K562 (cell line): ENCODE data around the gene DBX1. TPM values are rescaled to one million over a fixed set of nuclear protein-coding genes. Genes with fewer than 3 reads are reported as not detected.

Experiments used
- ATAC-seq: fragments of 200-7000 bp; cut with Tn5 transposase; 3 replicates; pipeline ENCODE4 v1.9.1; 2020; ENCODE audit warnings: moderate library complexity
- BruUV-seq: library from RNA; stranded (reverse); fragments of 400-500 nt; replicated peaks from 2 replicates; lab custom pipeline; 2021; lab: Mats Ljungman, UMichigan
- CTCF ChIA-PET: fragments of 300-600 bp; formaldehyde crosslinking; extraction: SDS; loops from one replicate; lab custom pipeline; 2021; ENCODE audit warnings: low intra/inter-chr PET ratio; lab: Yijun Ruan, JAX
- POLR2A ChIA-PET: fragments of 300-600, 350-650 bp; sonication (Branson Sonifier 250); formaldehyde crosslinking; extraction: SDS; loops from one replicate; lab custom pipeline; 2021; ENCODE audit warnings: antibody characterized with exemption, inconsistent platforms; lab: Yijun Ruan, JAX
- DNase-seq, 4 experiments: peaks; one replicate each; pipeline versions ENCODE4 v3.0.0 to v3.0.0-alpha.2; 2011 to 2018; ENCODE audit warnings: low spot score in 3 of 4, mixed read lengths in 3 of 4; ENCODE audit errors: extremely low read depth in 1 of 4
- FAIRE-seq: peaks from 2 replicates; lab custom pipeline; 2011; peaks lifted over from hg19 to GRCh38; lab: Jason Lieb, UNC
- H2AFZ ChIP-seq: 2 replicates; pipeline ENCODE4 v1.6.0; 2011; ENCODE audit warnings: low read depth, low read length, control low read depth, inconsistent platforms
- H3K27ac ChIP-seq: fragments of 200-600 bp; 3 replicates; pipeline ENCODE4 v1.8.0; 2011; ENCODE audit warnings: low read depth, mild to moderate bottlenecking, control low read depth, inconsistent platforms, low read length, moderate library complexity, mixed read lengths; ENCODE audit errors: extremely low read depth
- H3K27me3 ChIP-seq, 2 experiments: fragments of 300-600 bp in 1 of 2; 2 replicates in 1 of 2; 3 replicates in 1 of 2; pipeline versions ENCODE4 v1.6.0 to v1.8.0; 2011; ENCODE audit warnings: inconsistent platforms in 2 of 2, low read length in 2 of 2, mild to moderate bottlenecking in 1 of 2, mixed read lengths in 1 of 2, moderate library complexity in 1 of 2; ENCODE audit not compliant: control insufficient read depth in 2 of 2, insufficient read depth in 2 of 2
- H3K36me3 ChIP-seq: fragments of 300-600 bp; 3 replicates; pipeline ENCODE4 v1.8.0; 2011; ENCODE audit warnings: mild to moderate bottlenecking, low read length, inconsistent platforms; ENCODE audit not compliant: control insufficient read depth, insufficient read depth
- H3K4me1 ChIP-seq, 2 experiments: fragments of 200-600 bp in 1 of 2; replicated peaks in 1 of 2; 2 replicates in 1 of 2; 3 replicates in 1 of 2; pipeline versions ENCODE4 v1.5.1 to v1.8.0; 2011; ENCODE audit warnings: inconsistent platforms in 2 of 2, low read length in 2 of 2, mild to moderate bottlenecking in 1 of 2, mixed read lengths in 1 of 2, moderate library complexity in 1 of 2; ENCODE audit not compliant: control insufficient read depth in 2 of 2, insufficient read depth in 2 of 2
- H3K4me2 ChIP-seq: 2 replicates; pipeline ENCODE4 v1.6.1; 2011; ENCODE audit warnings: low read length, control low read depth, inconsistent platforms, mixed read lengths; ENCODE audit not compliant: insufficient read depth
- H3K4me3 ChIP-seq: fragments of 200-600 bp; sonication (generic), shearing (Covaris generic); 2 replicates; pipeline ENCODE4 v1.5.1; 2016; ENCODE audit warnings: control low read depth, inconsistent platforms
- H3K79me2 ChIP-seq: fragments of 200-600 bp; 3 replicates; pipeline ENCODE4 v1.8.0; 2011; ENCODE audit warnings: low read length, inconsistent platforms; ENCODE audit not compliant: control insufficient read depth, insufficient read depth
- H3K9ac ChIP-seq, 2 experiments: 2 replicates each; pipeline versions ENCODE4 v1.6.0 to v1.6.1; 2011; ENCODE audit warnings: low read depth in 2 of 2, low read length in 2 of 2, control low read depth in 1 of 2, inconsistent platforms in 1 of 2, mild to moderate bottlenecking in 1 of 2, mixed read lengths in 1 of 2; ENCODE audit not compliant: insufficient read depth in 1 of 2
- H3K9me1 ChIP-seq: one replicate; pipeline ENCODE4 v1.6.0; 2011; ENCODE audit warnings: inconsistent platforms, mild to moderate bottlenecking, low read length, moderate library complexity; ENCODE audit not compliant: control insufficient read depth, insufficient read depth
- H3K9me3 ChIP-seq: replicated peaks from 2 replicates; pipeline ENCODE4 v1.5.1; 2011; ENCODE audit warnings: low read depth, low read length, inconsistent platforms; ENCODE audit not compliant: control insufficient read depth, insufficient read depth
- H4K20me1 ChIP-seq: replicated peaks from 2 replicates; pipeline ENCODE4 v1.6.1; 2011; ENCODE audit warnings: low read length, inconsistent platforms, mixed read lengths; ENCODE audit not compliant: control insufficient read depth, insufficient read depth
- ARID2 ChIP-seq: fragments of 450-650 bp; IDR thresholded peaks from 2 replicates; pipeline ENCODE4 v1.6.1; 2017; ENCODE audit warnings: antibody characterized with exemption, mild to moderate bottlenecking
- BHLHE40 ChIP-seq: IDR thresholded peaks from 2 replicates; pipeline ENCODE4 v1.6.1; 2011; ENCODE audit warnings: low read length, improper control_type of control experiment
- CC2D1A ChIP-seq: fragments of 450-650 bp; IDR thresholded peaks from 2 replicates; pipeline ENCODE4 v1.6.1; 2017; ENCODE audit warnings: mild to moderate bottlenecking
- CREM ChIP-seq: IDR thresholded peaks from 2 replicates; pipeline ENCODE4 v1.6.1; 2014; ENCODE audit warnings: antibody characterized with exemption, low read depth
- JUND ChIP-seq, 2 experiments: IDR thresholded peaks; 2 replicates in 1 of 2; 3 replicates in 1 of 2; pipeline ENCODE4 v1.6.1; 2011; ENCODE audit warnings: borderline replicate concordance in 2 of 2, low read depth in 2 of 2, low read length in 2 of 2, improper control_type of control experiment in 1 of 2, missing biosample characterization in 1 of 2, missing genetic modification characterization in 1 of 2, missing genetic modification reagents in 1 of 2
- KDM1A ChIP-seq, 2 experiments: fragments of 450-650 bp; IDR thresholded peaks; 2 replicates each; pipeline ENCODE4 v1.6.1; 2016; ENCODE audit warnings: mild to moderate bottlenecking in 2 of 2
- KLF13 ChIP-seq: fragments of 450-650 bp; IDR thresholded peaks from 2 replicates; pipeline ENCODE4 v1.6.1; 2016; ENCODE audit warnings: missing genetic modification characterization, low read depth, mild to moderate bottlenecking, missing compliant biosample characterization, moderate library complexity, borderline replicate concordance
- MAZ ChIP-seq, 2 experiments: fragments of 450-650 bp in 1 of 2; sonication (generic) in 1 of 2; formaldehyde crosslinking; IDR thresholded peaks in 1 of 2; conservative IDR thresholded peaks in 1 of 2; 2 replicates each; pipeline versions ENCODE4 v1.4.0 to v1.5.0; 2020; ENCODE audit warnings: mild to moderate bottlenecking in 1 of 2, missing genetic modification reagents in 1 of 2
- MYNN ChIP-seq, 2 experiments: sonication (generic); formaldehyde crosslinking in 1 of 2; IDR thresholded peaks; 2 replicates each; pipeline versions ENCODE4 v1.5.0 to v1.6.1; 2016 to 2020; ENCODE audit warnings: antibody characterized with exemption in 1 of 2, missing genetic modification reagents in 1 of 2
- NFXL1 ChIP-seq: fragments of 450-650 bp; formaldehyde crosslinking; IDR thresholded peaks from 2 replicates; pipeline ENCODE4 v1.4.0; 2021; ENCODE audit warnings: mild to moderate bottlenecking
- NONO ChIP-seq, 2 experiments: fragments of 200-400 bp in 1 of 2; fragments of 450-650 bp in 1 of 2; formaldehyde crosslinking in 1 of 2; IDR thresholded peaks; 2 replicates each; pipeline ENCODE4 v1.6.1; 2017; ENCODE audit warnings: low read depth in 2 of 2, mild to moderate bottlenecking in 2 of 2, moderate library complexity in 2 of 2, low read length in 1 of 2
- OTX1 ChIP-seq: fragments of 450-650 bp; formaldehyde crosslinking; IDR thresholded peaks from 2 replicates; pipeline ENCODE4 v1.4.0; 2022; ENCODE audit warnings: mild to moderate bottlenecking
- RAD21 ChIP-seq, 2 experiments: fragments of 250-450 bp in 1 of 2; fragments of 450-650 bp in 1 of 2; sonication (Bioruptor Pico) in 1 of 2; formaldehyde crosslinking in 1 of 2; IDR thresholded peaks in 1 of 2; conservative IDR thresholded peaks in 1 of 2; 2 replicates each; pipeline versions ENCODE4 v1.4.0 to v1.8.0; 2020 to 2022; ENCODE audit warnings: mild to moderate bottlenecking in 2 of 2, moderate library complexity in 1 of 2
- SMC3 ChIP-seq: conservative IDR thresholded peaks from 2 replicates; pipeline ENCODE4 v1.6.1; 2011; ENCODE audit warnings: low read depth, low read length, improper control_type of control experiment; ENCODE audit not compliant: insufficient read depth
- SOX6 ChIP-seq: fragments of 450-650 bp; IDR thresholded peaks from 2 replicates; pipeline ENCODE4 v1.6.1; 2014; ENCODE audit warnings: mild to moderate bottlenecking
- SP1 ChIP-seq: sonication (generic); formaldehyde crosslinking; IDR thresholded peaks from 2 replicates; pipeline ENCODE4 v1.8.1; 2022; ENCODE audit warnings: mild to moderate bottlenecking, missing genetic modification reagents
- ZEB2 ChIP-seq: fragments of 450-650 bp; IDR thresholded peaks from 2 replicates; pipeline ENCODE4 v1.6.1; 2016
- ZNF395 ChIP-seq: fragments of 200-800 bp; sonication (Bioruptor generic); IDR thresholded peaks from 2 replicates; pipeline ENCODE4 v1.6.1; 2017; ENCODE audit warnings: missing genetic modification characterization, missing compliant biosample characterization
- WGBS: fragments of 100-300 bp; shearing (Covaris generic); methylation state at CpG from one replicate; pipeline ENCODE4 v1.1.6; 2016; ENCODE audit warnings: low coverage, mixed read lengths; ENCODE audit not compliant: insufficient coverage; ENCODE audit errors: missing lambda C conversion rate; 5-methylcytosine and 5-hydroxymethylcytosine counted together
- in situ Hi-C: fragments of 300-500 bp; cut with MboI; formaldehyde crosslinking; loops from 4 replicates; pipeline ENCODE4 v1.15.0; 2018; ENCODE audit warnings: inconsistent platforms, mixed read lengths
- intact Hi-C: fragments of 100-400 bp; cut with micrococcal nuclease; formaldehyde crosslinking; loops from 2 replicates; pipeline ENCODE4 v1.14.2; 2022
- polyA plus RNA-seq, 8 experiments: library from polyadenylated mRNA; depleted of rRNA in 4 of 8; stranded (reverse) in 5 of 8; unstranded in 3 of 8; fragments of >200 nt; fragmentation: Nextera tagmentation in 2 of 8; fragmentation: Illumina TruSeq in 1 of 8; extraction: Ambion mirVana in 2 of 8; extraction: Trizol in 1 of 8; gene quantifications; 2 replicates each; pipeline versions ENCODE4 v1.2.1 to v1.2.3, GENCODE V29; 2011 to 2014; ENCODE audit warnings: inconsistent platforms in 1 of 8, missing spikeins in 1 of 8
- total RNA-seq, 7 experiments: library from RNA; depleted of rRNA in 6 of 7; stranded (reverse); fragments of >200 nt in 6 of 7; fragmentation: Illumina TruSeq in 2 of 7; extraction: Trizol in 2 of 7; gene quantifications; 2 replicates each; pipeline versions ENCODE4 v1.2.1 to v1.2.3, GENCODE V29; 2011 to 2021; ENCODE audit warnings: low replicate concordance in 1 of 7

The DBX1 gene
- total and polyA plus RNA-seq, 9 of the 15 experiments (the other 6 are each of a cell fraction or from before 2014, with no cell fraction given), result not detected

GRCh38 chr11:20110908-20111669 is 49.2 kb downstream of the DBX1 start:
- Histone ChIP-seq H3K4me3 (no peak overlapping the region), H3K27ac (no peak overlapping the region), H3K9me3 (no peaks in the 10 kb centered on the region), H2AFZ (peak overlapping the region; percentile 77; the same call in 1 of the 2 replicates), H3K9me1 (no peaks in the 10 kb centered on the region), H3K9ac (no peak overlapping the region), H3K79me2 (no peaks in the 10 kb centered on the region), H4K20me1 (no peaks in the 10 kb centered on the region; the same call in 1 of the 2 replicates), H3K27me3 (no peaks in the 10 kb centered on the region), H3K4me2 (no peak overlapping the region), H3K4me1 (peaks cover 12 to 14% of the 10 kb centered on the region in 2 experiments), H3K36me3 (no peaks in the 10 kb centered on the region)
- in situ Hi-C loops, result no loop called here
- FAIRE-seq (peak; percentile 91), ATAC-seq (peak; percentile 84), DNase-seq (peak; percentile 75 to 91 (median 87))
- BruUV-seq, result no TSS peak
- ChIA-PET CTCF (interaction anchor here (1.1 to 1.3 kb wide), 2 partner anchors 158 to 160 kb away, joined by 7 to 11 read pairs; no protein-coding TSS in a partner anchor), POLR2A (no interaction called here)
- intact Hi-C loops, result loop anchor here (1.0 to 5.0 kb wide), 4 partner anchors 30 to 160 kb away; no protein-coding TSS in a partner anchor
- 0% methylated on average over 8 of the region's 8 CpGs for WGBS
- peak; percentile 69 for TF ChIP-seq BHLHE40
- peak; percentile 82 to 96 for TF ChIP-seq RAD21 (CRISPR knock-in tag; conservative IDR thresholded peaks at IDR 0.05 in 1 of 2, IDR thresholded peaks at IDR 0.05 in 1 of 2)
- peak in 1 of 2 experiments; percentile 12; a peak in 1 of 4 replicates for TF ChIP-seq KDM1A (IDR thresholded peaks at IDR 0.05)
- no peak for TF ChIP-seq NFXL1 (CRISPR knock-in tag)
- no peak for TF ChIP-seq NONO (IDR thresholded peaks at IDR 0.05; ENCODE audit: low read depth in 2 of 2, low read length in 1 of 2)
- 0 out of 2 replicates have a peak, but pooled peaks have one; percentile 1 for TF ChIP-seq ZNF395 (CRISPR knock-in tag)
- peak; percentile 53; the same call in 1 of the 2 replicates for TF ChIP-seq CREM
- TF ChIP-seq SMC3, result peak; percentile 82
- peak; percentile 60 for TF ChIP-seq SP1
- TF ChIP-seq CC2D1A, result peak; percentile 71; the same call in 1 of the 2 replicates
- peak; percentile 38; the same call in 1 of the 2 replicates for TF ChIP-seq SOX6
- TF ChIP-seq OTX1 (CRISPR knock-in tag), result no peak
- peak; percentile 72; the same call in 1 of the 2 replicates for TF ChIP-seq ARID2
- no peak for TF ChIP-seq JUND (IDR thresholded peaks at IDR 0.05; ENCODE audit: borderline replicate concordance, low read depth, low read length)
- peak; percentile 67; the same call in 1 of the 3 replicates for TF ChIP-seq JUND (tag; IDR thresholded peaks at IDR 0.05; ENCODE audit: borderline replicate concordance, low read depth, low read length)
- TF ChIP-seq ZEB2, result peak; percentile 90
- peak; percentile 60; the same call in 1 of the 2 replicates for TF ChIP-seq MYNN (IDR thresholded peaks at IDR 0.05)
- no peak for TF ChIP-seq MYNN (CRISPR knock-in tag; IDR thresholded peaks at IDR 0.05)
- peak in 1 of 2 experiments; percentile 81; a peak in 2 of 4 replicates for TF ChIP-seq MAZ (CRISPR knock-in tag; conservative IDR thresholded peaks at IDR 0.05 in 1 of 2, IDR thresholded peaks at IDR 0.05 in 1 of 2)
- TF ChIP-seq KLF13, result 0 out of 2 replicates have a peak, but pooled peaks have one; percentile 22
